Natural killer cell (primary cell): ENCODE measurements around the gene DLL4. TPM values are rescaled to one million over a fixed set of nuclear protein-coding genes. Genes with fewer than 3 reads are reported as not detected.

Source experiments
- ATAC-seq, 3 donors: fragments of 150-1000 bp in 2 of 3; fragments of 200-7000 bp in 1 of 3; cut with Tn5 transposase; 1 replicate in 1 of 3; 2 replicates in 2 of 3; pipeline ENCODE4 v1.10.0; 2021; ENCODE audit warnings: mild to moderate bottlenecking in 2 of 3, moderate library complexity in 2 of 3
- DNase-seq, 2 donors: peaks; one replicate each; pipeline versions ENCODE4 v3.0.0 to v3.0.0-alpha.2; 2013 to 2021; ENCODE audit warnings: mixed read lengths in 1 of 2
- H3K27ac ChIP-seq: one replicate; pipeline ENCODE4 v1.5.1; 2013; ENCODE audit warnings: mild to moderate bottlenecking, low read length
- H3K27me3 ChIP-seq: one replicate; pipeline ENCODE4 v1.6.1; 2013; ENCODE audit warnings: low read length; ENCODE audit not compliant: control insufficient read depth, insufficient read depth
- H3K36me3 ChIP-seq: one replicate; pipeline ENCODE4 v1.6.1; 2013; ENCODE audit warnings: low read length; ENCODE audit not compliant: control insufficient read depth, insufficient read depth
- H3K4me1 ChIP-seq: one replicate; pipeline ENCODE4 v1.6.1; 2013; ENCODE audit warnings: low read length; ENCODE audit not compliant: control insufficient read depth, insufficient read depth
- H3K4me3 ChIP-seq: one replicate; pipeline ENCODE4 v1.5.1; 2013; ENCODE audit warnings: low read length
- H3K9me3 ChIP-seq: one replicate; pipeline ENCODE4 v1.6.1; 2013; ENCODE audit warnings: low read length; ENCODE audit not compliant: control insufficient read depth, insufficient read depth
- H3K27ac Mint-ChIP-seq, 2 donors: one replicate each; pipeline ENCODE4 v1.8.0; 2022; ENCODE audit warnings: mild to moderate bottlenecking in 2 of 2, mixed read lengths in 2 of 2, moderate library complexity in 1 of 2
- H3K27me3 Mint-ChIP-seq, 2 donors: one replicate each; pipeline ENCODE4 v1.8.0; 2022; ENCODE audit warnings: low read depth in 2 of 2, mixed read lengths in 2 of 2
- H3K36me3 Mint-ChIP-seq: one replicate; pipeline ENCODE4 v1.8.0; 2022; ENCODE audit warnings: mixed read lengths
- H3K4me1 Mint-ChIP-seq, 2 donors: one replicate each; pipeline ENCODE4 v1.8.0; 2022; ENCODE audit warnings: mixed read lengths in 2 of 2
- H3K4me3 Mint-ChIP-seq: one replicate; pipeline ENCODE4 v1.8.0; 2022; ENCODE audit warnings: mild to moderate bottlenecking, moderate library complexity, mixed read lengths
- H3K9me3 Mint-ChIP-seq, 2 donors: one replicate each; pipeline ENCODE4 v1.8.0; 2022; ENCODE audit warnings: mixed read lengths in 2 of 2
- CTCF ChIP-seq: fragments of 200-600 bp; IDR thresholded peaks from one replicate; pipeline ENCODE4 v1.8.0; 2022; ENCODE audit warnings: antibody characterized with exemption
- WGBS: methylation state at CpG from one replicate; pipeline ENCODE4 v1.1.7; 2013; ENCODE audit warnings: missing lambda C conversion rate; ENCODE audit not compliant: insufficient coverage; 5-methylcytosine and 5-hydroxymethylcytosine counted together
- intact Hi-C: fragments of 100-400 bp; cut with micrococcal nuclease; formaldehyde crosslinking; loops from one replicate; pipeline ENCODE4 v1.14.2; 2022
- total RNA-seq, 4 donors: library from RNA; stranded (reverse); fragments of 120-200 nt in 1 of 4; gene quantifications; one replicate each; pipeline versions ENCODE4 v1.2.3 to v1.2.4, GENCODE V29; 2013 to 2022

DLL4 gene
- total RNA-seq, 3 donors from 2014 or later (not counting 1 experiment from before 2014, with no cell fraction given) = 0.10 to 0.16 TPM; not detected in 1

GRCh38 chr15:40892447-40893012 lies 36.6 kb upstream of the DLL4 start:
- Histone ChIP-seq H3K4me3 (no peak overlapping the region), H3K4me1 (peaks cover 30% of the 10 kb centered on the region), H3K9me3 (no peaks in the 10 kb centered on the region), H3K27ac (no peak overlapping the region), H3K27me3 (no peaks in the 10 kb centered on the region), H3K36me3 (peaks cover 14% of the 10 kb centered on the region)
- TF ChIP-seq CTCF = no peak
- no peaks in the 10 kb centered on the region for H3K9me3 Mint-ChIP-seq
- no peak for DNase-seq
- H3K4me1 Mint-ChIP-seq = peaks cover 37 to 43% of the 10 kb centered on the region in 2 donors
- WGBS = 93% methylated on average over 2 of the region's 2 CpGs
- H3K36me3 Mint-ChIP-seq = no peaks in the 10 kb centered on the region
- intact Hi-C loops = loop anchor here (5.0 to 10.0 kb wide), 2 partner anchors 215 to 328 kb away; partner anchors contain the start of genes CCDC32 and RPUSD2
- peaks cover 0 to 5% of the 10 kb centered on the region in 2 donors for H3K27me3 Mint-ChIP-seq
- H3K27ac Mint-ChIP-seq = peak overlapping the region in 1 of 2 donors; percentile 98
- H3K4me3 Mint-ChIP-seq = peak overlapping the region; percentile 28
- ATAC-seq = no peak

- ATAC-seq (no peak), DNase-seq (peak in 1 of 2 donors; percentile 32)
- no peaks in the 10 kb centered on the region for H3K9me3 Mint-ChIP-seq
- intact Hi-C loops = loop anchor here (5.0 to 10.0 kb wide), 2 partner anchors 216 to 328 kb away; partner anchors contain the start of genes CCDC32 and RPUSD2
- H3K27me3 ChIP-seq = no peaks in the 10 kb centered on the region
- peaks cover 37 to 44% of the 10 kb centered on the region in 2 donors for H3K4me1 Mint-ChIP-seq
- 77% methylated on average over 22 of the region's 22 CpGs for WGBS
- H3K9me3 ChIP-seq = no peaks in the 10 kb centered on the region
- H3K27ac ChIP-seq = no peak overlapping the region
- TF ChIP-seq CTCF = no peak
- peak overlapping the region; percentile 100 for H3K4me3 Mint-ChIP-seq
- H3K4me3 ChIP-seq = no peak overlapping the region
- H3K4me1 ChIP-seq = peaks cover 30% of the 10 kb centered on the region
- H3K27me3 Mint-ChIP-seq = peaks cover 0 to 5% of the 10 kb centered on the region in 2 donors
- peak overlapping the region; percentile 98 for H3K27ac Mint-ChIP-seq
- no peaks in the 10 kb centered on the region for H3K36me3 Mint-ChIP-seq
- H3K36me3 ChIP-seq = peaks cover 14% of the 10 kb centered on the region
Measured at GRCh38 chr15:40893019-40893670, 36.0 kb upstream of the DLL4 start.

- Mint-ChIP-seq H3K27me3 (peaks cover 0 to 5% of the 10 kb centered on the region in 2 donors), H3K27ac (peak within 1 kb of the TSS; percentile 98), H3K36me3 (no peaks in the 10 kb centered on the region), H3K4me1 (peaks cover 37 to 44% of the 10 kb centered on the region in 2 donors), H3K4me3 (peak within 1 kb of the TSS; percentile 100), H3K9me3 (no peaks in the 10 kb centered on the region)
- peaks cover 30% of the 10 kb centered on the region for H3K4me1 ChIP-seq
- H3K27ac ChIP-seq = peak within 1 kb of the TSS; percentile 81
- peak; percentile 91 for TF ChIP-seq CTCF
- ATAC-seq = peak; percentile 96 to 99 (median 97)
- peak; percentile 99 for DNase-seq
- WGBS = 6% methylated on average over 55 of the region's 55 CpGs
- peak within 1 kb of the TSS; percentile 73 for H3K4me3 ChIP-seq
- H3K36me3 ChIP-seq = peaks cover 19% of the 10 kb centered on the region
- no peaks in the 10 kb centered on the region for H3K27me3 ChIP-seq
- intact Hi-C loops = loop anchor here (1.0 to 10.0 kb wide), 4 partner anchors 37 to 329 kb away; partner anchors contain the start of genes CCDC32 and RPUSD2
- H3K9me3 ChIP-seq = no peaks in the 10 kb centered on the region
Measured at GRCh38 chr15:40893733-40894680, 35.1 kb upstream of the DLL4 start, which contains the start of gene VPS18. VPS18 (plus strand) TSS chr15:40894450; CDS start chr15:40894769, 319 bp downstream.
